Testis (tissue), 3 donors: ENCODE data around the gene ACOT4. TPM values are rescaled to one million over a fixed set of nuclear protein-coding genes. Genes with fewer than 3 reads are reported as not detected.
A peak's percentile ranks its signal among the peaks of the same experiment; 100 is the strongest.

ENCODE experiments used
- DNase-seq: peaks from one replicate; pipeline ENCODE4 v3.0.0-alpha.2; 2019
- H3K27ac ChIP-seq, 2 donors: fragments of 200-600 bp; sonication (generic); one replicate each; pipeline ENCODE4 v1.5.1; 2019
- H3K27me3 ChIP-seq: fragments of 200-600 bp; sonication (generic); one replicate; pipeline ENCODE4 v1.5.1; 2019
- H3K36me3 ChIP-seq: fragments of 200-600 bp; sonication (generic); one replicate; pipeline ENCODE4 v1.5.1; 2017; ENCODE audit warnings: low read depth; ENCODE audit errors: missing control alignments
- H3K4me1 ChIP-seq: fragments of 200-600 bp; sonication (generic); one replicate; pipeline ENCODE4 v1.5.1; 2019
- H3K4me3 ChIP-seq, 2 donors: fragments of 200-600 bp; sonication (generic); one replicate each; pipeline ENCODE4 v1.5.1; 2017 to 2019
- H3K9me3 ChIP-seq: fragments of 200-600 bp; sonication (generic); one replicate; pipeline ENCODE4 v1.5.1; 2017
- POLR2A ChIP-seq: fragments of 450-650 bp; IDR thresholded peaks from one replicate; pipeline ENCODE4 v1.6.1; 2017; ENCODE audit warnings: antibody characterized with exemption, mild to moderate bottlenecking, moderate library complexity
- WGBS, 2 donors: methylation state at CpG; one replicate each; pipeline ENCODE4 v1.1.5; 2018; 5-methylcytosine and 5-hydroxymethylcytosine counted together
- intact Hi-C: fragments of 100-400 bp; cut with DNase I; formaldehyde crosslinking; loops from one replicate; pipeline ENCODE4 v1.15.1; 2023; ENCODE audit warnings: low total_unique reads
- polyA plus RNA-seq: library from polyadenylated mRNA; stranded (reverse); fragments of 350-450 nt; fragmentation: Illumina TruSeq; extraction: RNeasy Lipid Tissue Mini Kit (QIAGEN cat#74804); gene quantifications from one replicate; pipeline ENCODE4 v1.2.3, GENCODE V29; 2014; ENCODE audit warnings: low read depth, low replicate concordance; ENCODE audit not compliant: insufficient read depth
- total RNA-seq, 2 donors: library from RNA; depleted of rRNA; stranded (reverse); fragments of >200 nt; gene quantifications; one replicate each; pipeline ENCODE4 v1.2.3, GENCODE V29; 2016
- TF ChIP-seq, protein P1 (sequence below), 3 experiments: fragments of 450-650 bp in 2 of 3; fragments of 200-600 bp in 1 of 3; sonication (generic) in 1 of 3; IDR thresholded peaks; one replicate each; pipeline ENCODE4 v1.5.1; 2016 to 2019; ENCODE audit warnings: antibody characterized with exemption in 3 of 3, mild to moderate bottlenecking in 2 of 3, moderate library complexity in 1 of 3

The ACOT4 gene
- total and polyA plus RNA-seq, 3 donors from 2014 or later: 3.6 to 8.3 (median 6.1) TPM

- WGBS, 2 donors: 43 to 53% methylated on average over 1 of the region's 1 CpG
- intact Hi-C loops: no loop called here
- no peak for TF ChIP-seq POLR2A
- TF ChIP-seq, protein P1, sequence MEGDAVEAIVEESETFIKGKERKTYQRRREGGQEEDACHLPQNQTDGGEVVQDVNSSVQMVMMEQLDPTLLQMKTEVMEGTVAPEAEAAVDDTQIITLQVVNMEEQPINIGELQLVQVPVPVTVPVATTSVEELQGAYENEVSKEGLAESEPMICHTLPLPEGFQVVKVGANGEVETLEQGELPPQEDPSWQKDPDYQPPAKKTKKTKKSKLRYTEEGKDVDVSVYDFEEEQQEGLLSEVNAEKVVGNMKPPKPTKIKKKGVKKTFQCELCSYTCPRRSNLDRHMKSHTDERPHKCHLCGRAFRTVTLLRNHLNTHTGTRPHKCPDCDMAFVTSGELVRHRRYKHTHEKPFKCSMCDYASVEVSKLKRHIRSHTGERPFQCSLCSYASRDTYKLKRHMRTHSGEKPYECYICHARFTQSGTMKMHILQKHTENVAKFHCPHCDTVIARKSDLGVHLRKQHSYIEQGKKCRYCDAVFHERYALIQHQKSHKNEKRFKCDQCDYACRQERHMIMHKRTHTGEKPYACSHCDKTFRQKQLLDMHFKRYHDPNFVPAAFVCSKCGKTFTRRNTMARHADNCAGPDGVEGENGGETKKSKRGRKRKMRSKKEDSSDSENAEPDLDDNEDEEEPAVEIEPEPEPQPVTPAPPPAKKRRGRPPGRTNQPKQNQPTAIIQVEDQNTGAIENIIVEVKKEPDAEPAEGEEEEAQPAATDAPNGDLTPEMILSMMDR (IDR thresholded peaks at IDR 0.05): no peak
- Histone ChIP-seq H3K9me3 (no peaks in the 10 kb centered on the region), H3K36me3 (no peaks in the 10 kb centered on the region), H3K4me3 (no peak overlapping the region), H3K4me1 (peaks cover 3% of the 10 kb centered on the region), H3K27me3 (no peaks in the 10 kb centered on the region), H3K27ac (no peak overlapping the region)
- no peak for DNase-seq
Observed at GRCh38 chr14:73619524-73619923, 27.9 kb downstream of the ACOT4 start.

GRCh38 chr14:73620268-73620667 is 28.6 kb downstream of the ACOT4 start:
- H3K9me3 ChIP-seq: no peaks in the 10 kb centered on the region
- H3K4me3 ChIP-seq: no peak overlapping the region
- 83 to 87% methylated on average over 10 of the region's 10 CpGs for WGBS, 2 donors
- no peaks in the 10 kb centered on the region for H3K27me3 ChIP-seq
- no peaks in the 10 kb centered on the region for H3K36me3 ChIP-seq
- peak overlapping the region in 1 of 2 donors; percentile 50 for H3K27ac ChIP-seq
- no peak for DNase-seq
- intact Hi-C loops: no loop called here
- peaks cover 3% of the 10 kb centered on the region for H3K4me1 ChIP-seq
- TF ChIP-seq POLR2A: no peak
- TF ChIP-seq, protein P1 (IDR thresholded peaks at IDR 0.05): no peak

GRCh38 chr14:73623504-73624054 is 31.9 kb downstream of the ACOT4 start:
- 94 to 98% methylated on average over 4 of the region's 4 CpGs for WGBS, 2 donors
- DNase-seq: no peak
- no peaks in the 10 kb centered on the region for H3K36me3 ChIP-seq
- intact Hi-C loops: no loop called here
- H3K27ac ChIP-seq: no peak overlapping the region
- H3K4me3 ChIP-seq: no peak overlapping the region
- H3K4me1 ChIP-seq: peaks cover 6% of the 10 kb centered on the region
- TF ChIP-seq POLR2A: no peak
- TF ChIP-seq, protein P1 (IDR thresholded peaks at IDR 0.05): no peak
- no peaks in the 10 kb centered on the region for H3K9me3 ChIP-seq
- no peaks in the 10 kb centered on the region for H3K27me3 ChIP-seq

DNA sequence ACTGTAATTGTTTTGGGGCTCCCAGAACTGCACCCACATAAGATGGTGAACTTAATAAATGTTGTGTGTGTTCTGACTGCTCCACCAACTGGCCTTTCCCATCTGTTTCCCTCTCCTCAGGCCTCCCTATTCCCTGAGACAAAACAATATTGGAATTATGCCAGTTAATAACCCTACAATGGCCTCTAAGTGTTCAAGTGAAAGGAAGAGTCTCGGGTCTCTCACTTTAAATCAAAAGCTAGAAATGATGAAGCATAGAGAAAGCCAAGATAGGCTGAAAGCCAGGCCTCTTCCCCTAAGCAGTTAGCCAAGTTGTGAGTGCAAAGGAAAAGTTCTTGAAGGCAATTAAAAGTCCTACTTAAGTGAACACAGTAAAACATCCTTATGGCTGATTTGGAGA is 34.0 kb downstream of the ACOT4 start:
- DNase-seq: no peak
- H3K36me3 ChIP-seq: no peaks in the 10 kb centered on the region
- H3K4me3 ChIP-seq: no peak overlapping the region
- no peaks in the 10 kb centered on the region for H3K27me3 ChIP-seq
- intact Hi-C loops: no loop called here
- peaks cover 9% of the 10 kb centered on the region for H3K4me1 ChIP-seq
- H3K27ac ChIP-seq: peak overlapping the region; percentile 2 to 12
- TF ChIP-seq, protein P1 (IDR thresholded peaks at IDR 0.05): no peak
- TF ChIP-seq POLR2A: no peak
- no peaks in the 10 kb centered on the region for H3K9me3 ChIP-seq
- 48 to 53% methylated on average over 1 of the region's 1 CpG for WGBS, 2 donors

DNA sequence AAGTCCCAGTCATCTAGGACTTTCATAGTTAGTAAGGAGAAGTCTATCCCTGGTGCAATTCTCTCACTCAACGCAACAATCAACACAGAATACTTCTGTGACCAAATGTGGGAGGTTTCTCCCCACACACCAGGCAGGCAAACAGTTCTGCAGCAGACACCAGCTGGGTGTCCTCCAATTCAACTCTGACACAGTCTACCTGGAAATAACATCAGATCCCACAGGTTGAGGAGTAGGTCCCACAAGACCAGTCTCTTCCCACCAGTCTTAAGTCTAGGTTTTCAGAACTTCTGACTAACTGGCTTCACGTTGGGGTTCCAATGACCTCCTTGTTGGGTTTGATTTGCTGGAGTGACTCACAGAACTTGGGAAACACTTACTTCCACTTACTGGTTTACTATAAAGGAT is 35.5 kb downstream of the ACOT4 start:
- TF ChIP-seq, protein P1 (IDR thresholded peaks at IDR 0.05): no peak
- no peak for TF ChIP-seq POLR2A
- DNase-seq: no peak
- no peaks in the 10 kb centered on the region for H3K27me3 ChIP-seq
- H3K4me3 ChIP-seq: no peak overlapping the region
- peak overlapping the region; percentile 56 to 62 for H3K27ac ChIP-seq
- no peaks in the 10 kb centered on the region for H3K36me3 ChIP-seq
- H3K9me3 ChIP-seq: no peaks in the 10 kb centered on the region
- WGBS, 2 donors: 70 to 73% methylated on average over 2 of the region's 2 CpGs
- intact Hi-C loops: no loop called here
- H3K4me1 ChIP-seq: peaks cover 20% of the 10 kb centered on the region
